OCI-LY1 (cell line): ENCODE data around the gene ZFY.

Experiments used
- CTCF ChIP-seq: fragments of 200-600 bp; sonication (generic), shearing (Covaris generic); IDR thresholded peaks from 2 replicates; pipeline ENCODE4 v1.5.1; 2017; ENCODE audit warnings: mild to moderate bottlenecking, antibody characterized with exemption, low read length, moderate library complexity, mixed read lengths
- EZH2 ChIP-seq: fragments of 200-600 bp; sonication (generic), shearing (Covaris generic); IDR thresholded peaks from 2 replicates; pipeline ENCODE4 v1.8.0; 2017; ENCODE audit warnings: borderline replicate concordance, mixed run types, mild to moderate bottlenecking, antibody characterized with exemption, low read length, moderate library complexity, mixed read lengths

DNA sequence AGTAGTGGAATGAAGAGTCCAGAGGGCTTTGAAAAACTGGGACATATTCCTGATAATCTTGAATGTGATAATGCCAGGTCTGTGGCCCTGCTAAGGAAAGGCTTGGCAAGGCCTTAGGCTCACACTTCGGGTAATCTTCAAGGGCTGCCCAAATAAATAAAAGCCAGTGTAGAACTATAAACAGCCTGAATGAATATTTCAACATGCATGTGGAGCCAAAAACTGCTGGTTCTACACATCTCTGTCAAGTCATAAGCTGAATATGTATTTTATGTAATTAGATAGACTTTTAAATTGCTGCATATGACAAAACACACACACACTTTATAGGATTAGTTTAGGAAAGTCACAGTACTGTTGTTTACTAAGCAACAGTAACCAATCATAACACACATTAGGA lies 30.4 kb downstream of the ZFY start:
- TF ChIP-seq CTCF (no peak), EZH2 (no peak)
